A673 (cell line): Measurements from ENCODE around the gene RAPGEF3. TPM values are rescaled to one million over a fixed set of nuclear protein-coding genes. Genes with fewer than 3 reads are reported as not detected.

Experiments used
- BruUV-seq: library from RNA; stranded (reverse); fragments of 400-500 nt; replicated peaks from 2 replicates; lab custom pipeline; 2021; lab: Mats Ljungman, UMichigan
- CTCF ChIA-PET: fragments of 300-600 bp; sonication (Branson Sonifier 250); formaldehyde crosslinking; loops from one replicate; lab custom pipeline; 2022; ENCODE audit warnings: antibody characterized with exemption; lab: Charles Lee
- POLR2A ChIA-PET: fragments of 300-600 bp; sonication (Branson Sonifier 250); formaldehyde crosslinking; loops from one replicate; lab custom pipeline; 2022; ENCODE audit warnings: antibody characterized with exemption; ENCODE audit not compliant: low non-redundant PET; lab: Charles Lee
- DNase-seq: peaks from one replicate; pipeline ENCODE4 v3.0.0-alpha.2; 2015; ENCODE audit warnings: low spot score
- H3K27ac ChIP-seq: fragments of 200-600 bp; sonication (generic); 2 replicates; pipeline ENCODE4 v1.5.1; 2016; ENCODE audit warnings: mixed run types, low read depth, mild to moderate bottlenecking, mixed read lengths, antibody characterized with exemption, low read length; ENCODE audit not compliant: poor library complexity, severe bottlenecking
- H3K27me3 ChIP-seq: fragments of 200-600 bp; sonication (generic); replicated peaks from 2 replicates; pipeline ENCODE4 v1.6.1; 2017; ENCODE audit warnings: mixed run types, low read depth, mild to moderate bottlenecking, mixed read lengths, antibody characterized with exemption, low read length; ENCODE audit not compliant: insufficient read depth, poor library complexity
- H3K36me3 ChIP-seq: fragments of 200-600 bp; sonication (generic); 2 replicates; pipeline ENCODE4 v1.6.1; 2016; ENCODE audit warnings: mixed run types, mild to moderate bottlenecking, mixed read lengths, antibody characterized with exemption, low read length; ENCODE audit not compliant: insufficient read depth, poor library complexity, severe bottlenecking
- H3K4me1 ChIP-seq: fragments of 200-600 bp; sonication (generic); 2 replicates; pipeline ENCODE4 v1.6.1; 2017; ENCODE audit warnings: mixed run types, mild to moderate bottlenecking, mixed read lengths, antibody characterized with exemption, low read length; ENCODE audit not compliant: insufficient read depth, poor library complexity, severe bottlenecking
- H3K4me3 ChIP-seq: fragments of 200-600 bp; sonication (generic); 2 replicates; pipeline ENCODE4 v1.5.1; 2016; ENCODE audit warnings: low read depth, mixed run types, mild to moderate bottlenecking, mixed read lengths, low read length; ENCODE audit not compliant: poor library complexity, severe bottlenecking
- H3K9me3 ChIP-seq: fragments of 200-600 bp; sonication (generic); 2 replicates; pipeline ENCODE4 v1.6.1; 2016; ENCODE audit warnings: mixed run types, low read depth, mild to moderate bottlenecking, mixed read lengths, antibody characterized with exemption, low read length; ENCODE audit not compliant: poor library complexity, severe bottlenecking
- EZH2 ChIP-seq: fragments of 200-600 bp; sonication (generic); IDR thresholded peaks from 2 replicates; pipeline ENCODE4 v1.6.1; 2017; ENCODE audit warnings: borderline replicate concordance, low read depth, mild to moderate bottlenecking, mixed read lengths, antibody characterized with exemption, low read length; ENCODE audit not compliant: poor library complexity, severe bottlenecking
- intact Hi-C: fragments of 100-400 bp; cut with micrococcal nuclease; formaldehyde crosslinking; loops from one replicate; pipeline ENCODE4 v1.10.0; 2022; ENCODE audit not compliant: unreplicated experiment
- total RNA-seq: library from RNA; stranded (reverse); gene quantifications from 2 replicates; pipeline ENCODE4 v1.2.3, GENCODE V29; 2021
- TF ChIP-seq, protein P1 (sequence below): fragments of 300-800, 200-600 bp; sonication (generic); conservative IDR thresholded peaks from 2 replicates; pipeline ENCODE4 v1.5.1; 2017; ENCODE audit warnings: low read depth, mild to moderate bottlenecking, antibody characterized with exemption, low read length, moderate library complexity, mixed read lengths

The RAPGEF3 gene
- total RNA-seq, 1 experiment from 2014 or later: 4.3 TPM

DNA sequence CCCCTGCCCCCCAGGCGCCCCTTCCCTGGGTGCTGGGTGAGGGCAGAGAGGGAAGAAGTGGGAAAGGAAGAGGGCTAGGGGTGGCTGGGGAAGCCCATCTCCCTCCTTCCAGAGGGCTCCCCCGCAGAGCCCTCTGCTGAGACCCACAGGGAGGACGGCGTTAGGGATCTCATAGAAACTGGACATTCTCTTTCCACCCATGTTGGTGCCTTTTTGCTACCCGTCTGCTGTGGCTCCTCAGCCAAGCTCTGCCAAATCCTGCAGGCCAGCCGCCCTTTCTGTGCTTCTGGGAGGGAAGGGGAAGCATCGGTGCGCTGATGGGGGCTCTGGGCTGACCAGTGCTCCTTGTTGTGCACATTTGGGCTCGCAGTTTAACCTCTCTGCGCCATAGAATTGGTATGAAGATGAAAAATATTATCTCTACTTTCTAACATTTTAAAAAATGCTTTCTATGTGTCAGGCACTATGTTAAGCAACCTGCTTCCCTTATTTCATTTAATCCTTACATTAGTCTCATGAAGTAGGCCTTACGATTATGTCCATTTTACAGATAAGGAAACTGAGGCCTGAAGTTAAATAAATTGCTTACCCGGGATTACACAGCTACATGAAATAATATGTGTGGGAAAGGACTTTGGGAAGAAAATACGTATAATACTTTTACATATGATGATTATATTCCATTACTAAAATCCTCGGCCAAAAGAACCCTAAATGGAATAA, 15.3 kb upstream of the RAPGEF3 start:
- BruUV-seq: TSS peak; percentile 76
- peak overlapping the region; percentile 77 for H3K27ac ChIP-seq
- DNase-seq: no peak
- H3K4me3 ChIP-seq: peak overlapping the region; percentile 88
- H3K9me3 ChIP-seq: no peaks in the 10 kb centered on the region
- ChIA-PET CTCF (interaction anchor here (2.4 kb wide), 1 partner anchor 64 kb away, joined by 10 read pairs; no protein-coding TSS in a partner anchor), POLR2A (no interaction called here)
- intact Hi-C loops: no loop called here
- H3K4me1 ChIP-seq: peaks cover 57% of the 10 kb centered on the region
- H3K36me3 ChIP-seq: no peaks in the 10 kb centered on the region
- no peaks in the 10 kb centered on the region for H3K27me3 ChIP-seq
- TF ChIP-seq EZH2: no peak
- TF ChIP-seq, protein P1, sequence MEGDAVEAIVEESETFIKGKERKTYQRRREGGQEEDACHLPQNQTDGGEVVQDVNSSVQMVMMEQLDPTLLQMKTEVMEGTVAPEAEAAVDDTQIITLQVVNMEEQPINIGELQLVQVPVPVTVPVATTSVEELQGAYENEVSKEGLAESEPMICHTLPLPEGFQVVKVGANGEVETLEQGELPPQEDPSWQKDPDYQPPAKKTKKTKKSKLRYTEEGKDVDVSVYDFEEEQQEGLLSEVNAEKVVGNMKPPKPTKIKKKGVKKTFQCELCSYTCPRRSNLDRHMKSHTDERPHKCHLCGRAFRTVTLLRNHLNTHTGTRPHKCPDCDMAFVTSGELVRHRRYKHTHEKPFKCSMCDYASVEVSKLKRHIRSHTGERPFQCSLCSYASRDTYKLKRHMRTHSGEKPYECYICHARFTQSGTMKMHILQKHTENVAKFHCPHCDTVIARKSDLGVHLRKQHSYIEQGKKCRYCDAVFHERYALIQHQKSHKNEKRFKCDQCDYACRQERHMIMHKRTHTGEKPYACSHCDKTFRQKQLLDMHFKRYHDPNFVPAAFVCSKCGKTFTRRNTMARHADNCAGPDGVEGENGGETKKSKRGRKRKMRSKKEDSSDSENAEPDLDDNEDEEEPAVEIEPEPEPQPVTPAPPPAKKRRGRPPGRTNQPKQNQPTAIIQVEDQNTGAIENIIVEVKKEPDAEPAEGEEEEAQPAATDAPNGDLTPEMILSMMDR: peak; percentile 7; the same call in 1 of the 2 replicates

DNA sequence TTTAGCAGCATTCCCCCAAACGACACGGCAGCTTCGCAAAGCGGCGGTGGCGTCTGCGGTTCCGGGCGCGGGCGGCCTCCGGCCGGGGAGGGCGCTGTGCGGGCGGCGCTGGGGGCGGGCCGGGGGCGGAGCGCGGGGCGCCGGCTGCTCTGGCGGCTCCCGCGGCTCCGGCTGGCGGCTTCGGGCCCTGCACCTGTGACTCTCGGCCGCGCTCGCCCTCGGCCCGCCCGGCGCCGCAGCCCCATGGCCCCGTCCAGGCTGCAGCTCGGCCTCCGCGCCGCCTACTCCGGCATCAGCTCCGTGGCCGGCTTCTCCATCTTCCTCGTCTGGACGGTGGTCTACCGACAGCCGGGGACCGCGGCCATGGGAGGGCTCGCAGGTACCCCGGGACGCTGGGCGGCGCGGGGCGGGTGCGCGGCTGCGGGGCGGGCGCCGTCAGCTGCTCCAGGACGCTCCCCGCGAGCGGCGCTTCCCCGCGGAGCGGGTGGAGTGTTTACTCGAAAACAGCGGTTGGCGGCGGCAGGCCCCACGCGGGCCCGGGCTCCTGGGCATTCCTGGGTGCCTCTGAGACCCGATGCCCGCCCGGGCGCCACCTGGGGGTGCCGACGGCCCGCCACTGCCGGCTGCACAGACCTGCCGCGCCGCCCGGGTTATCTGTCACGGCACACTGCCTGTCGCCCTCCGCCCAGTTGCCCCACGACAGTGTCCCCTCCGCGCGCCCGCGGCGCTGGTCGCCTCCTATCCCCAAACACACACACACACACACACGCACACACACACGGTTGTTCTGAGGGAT, 14.6 kb upstream of the RAPGEF3 start, which contains the start of gene SLC48A1:
TSS of gene SLC48A1 (plus strand) at position 177 of the 796 bp plus-strand sequence. CDS start at position 244, 67 bp downstream.
- TF ChIP-seq, protein P1: peak; percentile 46; the same call in 1 of the 2 replicates
- TF ChIP-seq EZH2: no peak
- Histone ChIP-seq H3K4me3 (peak within 1 kb of the TSS; percentile 88), H3K9me3 (no peaks in the 10 kb centered on the region), H3K27ac (peak within 1 kb of the TSS; percentile 77), H3K4me1 (peaks cover 63% of the 10 kb centered on the region), H3K36me3 (no peaks in the 10 kb centered on the region), H3K27me3 (no peaks in the 10 kb centered on the region)
- intact Hi-C loops: no loop called here
- CTCF ChIA-PET: interaction anchor here (0.6 to 2.4 kb wide), 4 partner anchors 16 to 65 kb away, joined by 4 to 10 read pairs (median 4); no protein-coding TSS in a partner anchor
- peak; percentile 81 for DNase-seq
- POLR2A ChIA-PET: interaction anchor here (0.6 kb wide), 1 partner anchor 18 kb away, joined by 3 read pairs; no protein-coding TSS in a partner anchor
- BruUV-seq: no TSS peak

DNA sequence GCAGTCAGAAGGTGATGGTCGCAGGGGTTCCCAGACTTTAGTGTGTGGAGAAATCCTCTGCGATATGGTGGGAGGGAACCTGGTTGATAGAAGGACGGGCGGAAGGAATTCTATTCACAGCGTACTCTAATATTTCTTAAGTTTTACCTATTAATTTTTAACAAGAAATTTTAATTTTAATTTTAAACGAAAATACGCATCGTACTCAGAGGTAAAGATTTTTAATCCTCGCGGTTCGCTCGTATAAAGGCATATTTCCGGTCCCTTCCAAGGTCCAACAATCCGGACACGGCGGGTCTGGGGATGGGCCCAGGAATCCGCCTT, 14.0 kb upstream of the RAPGEF3 start:
- peak overlapping the region; percentile 88 for H3K4me3 ChIP-seq
- intact Hi-C loops: no loop called here
- peaks cover 61% of the 10 kb centered on the region for H3K4me1 ChIP-seq
- H3K27me3 ChIP-seq: no peaks in the 10 kb centered on the region
- H3K36me3 ChIP-seq: no peaks in the 10 kb centered on the region
- no peaks in the 10 kb centered on the region for H3K9me3 ChIP-seq
- no peak for DNase-seq
- TF ChIP-seq, protein P1: no peak; the same call in 1 of the 2 replicates
- TF ChIP-seq EZH2: no peak
- ChIA-PET POLR2A (interaction anchor here (0.6 kb wide), 1 partner anchor 17 kb away, joined by 3 read pairs; no protein-coding TSS in a partner anchor), CTCF (interaction anchor here (0.6 to 2.4 kb wide), 5 partner anchors 7 to 65 kb away, joined by 4 to 10 read pairs (median 4); no protein-coding TSS in a partner anchor)
- no peak overlapping the region for H3K27ac ChIP-seq
- no TSS peak for BruUV-seq
